ENCODE measurements around the gene UNC79.

GRCh38 chr14:93708311-93708734, 277.6 kb downstream of the UNC79 start:
- TF ChIP-seq, protein P1, sequence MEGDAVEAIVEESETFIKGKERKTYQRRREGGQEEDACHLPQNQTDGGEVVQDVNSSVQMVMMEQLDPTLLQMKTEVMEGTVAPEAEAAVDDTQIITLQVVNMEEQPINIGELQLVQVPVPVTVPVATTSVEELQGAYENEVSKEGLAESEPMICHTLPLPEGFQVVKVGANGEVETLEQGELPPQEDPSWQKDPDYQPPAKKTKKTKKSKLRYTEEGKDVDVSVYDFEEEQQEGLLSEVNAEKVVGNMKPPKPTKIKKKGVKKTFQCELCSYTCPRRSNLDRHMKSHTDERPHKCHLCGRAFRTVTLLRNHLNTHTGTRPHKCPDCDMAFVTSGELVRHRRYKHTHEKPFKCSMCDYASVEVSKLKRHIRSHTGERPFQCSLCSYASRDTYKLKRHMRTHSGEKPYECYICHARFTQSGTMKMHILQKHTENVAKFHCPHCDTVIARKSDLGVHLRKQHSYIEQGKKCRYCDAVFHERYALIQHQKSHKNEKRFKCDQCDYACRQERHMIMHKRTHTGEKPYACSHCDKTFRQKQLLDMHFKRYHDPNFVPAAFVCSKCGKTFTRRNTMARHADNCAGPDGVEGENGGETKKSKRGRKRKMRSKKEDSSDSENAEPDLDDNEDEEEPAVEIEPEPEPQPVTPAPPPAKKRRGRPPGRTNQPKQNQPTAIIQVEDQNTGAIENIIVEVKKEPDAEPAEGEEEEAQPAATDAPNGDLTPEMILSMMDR (IDR thresholded peaks at IDR 0.05 in 4 of 5, conservative IDR thresholded peaks at IDR 0.05 in 1 of 5): no peak
- no peak for TF ChIP-seq POLR2A (IDR thresholded peaks at IDR 0.05)

All from gastrocnemius medialis (tissue), 4 donors.